H9 (cell line): ENCODE measurements around the gene FGF11. TPM values are rescaled to one million over a fixed set of nuclear protein-coding genes. Genes with fewer than 3 reads are reported as not detected.
A peak's percentile ranks its signal among the peaks of the same experiment; 100 is the strongest.

Experiments
- DNase-seq: peaks from one replicate; pipeline ENCODE4 v3.0.0-alpha.2; 2017
- H2AFZ ChIP-seq: one replicate; pipeline ENCODE4 v1.6.1; 2013; ENCODE audit warnings: mild to moderate bottlenecking, low read length, control low read depth, moderate library complexity
- H2AK5ac ChIP-seq: 2 replicates; pipeline ENCODE4 v1.6.1; 2013; ENCODE audit warnings: low read length, control low read depth, mixed read lengths; ENCODE audit not compliant: insufficient read length
- H2BK120ac ChIP-seq: one replicate; pipeline ENCODE4 v1.6.1; 2013; ENCODE audit warnings: low read depth, mild to moderate bottlenecking, low read length, control low read depth, inconsistent platforms; ENCODE audit not compliant: poor library complexity, severe bottlenecking
- H2BK12ac ChIP-seq: 2 replicates; pipeline ENCODE4 v1.6.1; 2013; ENCODE audit warnings: low read length, control low read depth, mixed read lengths, low read depth; ENCODE audit not compliant: insufficient read length
- H2BK15ac ChIP-seq: 2 replicates; pipeline ENCODE4 v1.6.1; 2013; ENCODE audit warnings: low read depth, low read length, control low read depth
- H2BK20ac ChIP-seq: one replicate; pipeline ENCODE4 v1.6.1; 2013; ENCODE audit warnings: low read depth, mild to moderate bottlenecking, low read length, control low read depth, inconsistent platforms; ENCODE audit not compliant: poor library complexity, severe bottlenecking
- H2BK5ac ChIP-seq: 2 replicates; pipeline ENCODE4 v1.6.1; 2013; ENCODE audit warnings: low read length, control low read depth, mixed read lengths; ENCODE audit not compliant: insufficient read length
- H3K14ac ChIP-seq: 2 replicates; pipeline ENCODE4 v1.6.1; 2013; ENCODE audit warnings: low read length, control low read depth; ENCODE audit not compliant: insufficient read depth
- H3K18ac ChIP-seq: 2 replicates; pipeline ENCODE4 v1.6.1; 2013; ENCODE audit warnings: low read depth, mild to moderate bottlenecking, mixed read lengths, low read length, control low read depth; ENCODE audit not compliant: insufficient read length
- H3K23ac ChIP-seq: 2 replicates; pipeline ENCODE4 v1.6.1; 2013; ENCODE audit warnings: low read length, control low read depth, mixed read lengths, low read depth; ENCODE audit not compliant: insufficient read length
- H3K23me2 ChIP-seq: 2 replicates; pipeline ENCODE4 v1.6.1; 2013; ENCODE audit warnings: low read depth, mild to moderate bottlenecking, mixed read lengths, low read length, control low read depth; ENCODE audit not compliant: insufficient read length, poor library complexity, severe bottlenecking
- H3K27ac ChIP-seq: 2 replicates; pipeline ENCODE4 v1.5.1; 2013; ENCODE audit warnings: low read length, control low read depth, mixed read lengths, low read depth; ENCODE audit not compliant: insufficient read length
- H3K27me3 ChIP-seq: 2 replicates; pipeline ENCODE4 v1.6.1; 2013; ENCODE audit warnings: low read length, control low read depth, inconsistent platforms; ENCODE audit not compliant: insufficient read depth
- H3K4ac ChIP-seq: 2 replicates; pipeline ENCODE4 v1.6.1; 2013; ENCODE audit warnings: low read depth, mild to moderate bottlenecking, control low read depth, inconsistent platforms, low read length, moderate library complexity
- H3K4me1 ChIP-seq: 2 replicates; pipeline ENCODE4 v1.6.1; 2013; ENCODE audit warnings: low read length, control low read depth, inconsistent platforms; ENCODE audit not compliant: insufficient read depth
- H3K4me2 ChIP-seq: 2 replicates; pipeline ENCODE4 v1.6.1; 2013; ENCODE audit warnings: low read length, control low read depth, mixed read lengths; ENCODE audit not compliant: insufficient read length, insufficient read depth
- H3K56ac ChIP-seq: 2 replicates; pipeline ENCODE4 v1.6.1; 2013; ENCODE audit warnings: low read depth, mild to moderate bottlenecking, mixed read lengths, low read length, control low read depth; ENCODE audit not compliant: insufficient read length
- H3K79me1 ChIP-seq: 2 replicates; pipeline ENCODE4 v1.6.1; 2013; ENCODE audit warnings: low read depth, mild to moderate bottlenecking, moderate library complexity, low read length, control low read depth, inconsistent platforms; ENCODE audit not compliant: insufficient read depth, poor library complexity, severe bottlenecking
- H3K79me2 ChIP-seq: 2 replicates; pipeline ENCODE4 v1.6.1; 2013; ENCODE audit warnings: low read length, control low read depth, inconsistent platforms; ENCODE audit not compliant: insufficient read depth
- H3K9ac ChIP-seq: 2 replicates; pipeline ENCODE4 v1.6.1; 2013; ENCODE audit warnings: low read length, control low read depth, mixed read lengths; ENCODE audit not compliant: insufficient read length; ENCODE audit errors: extremely low read depth
- H3K9me3 ChIP-seq: one replicate; pipeline ENCODE4 v1.6.1; 2013; ENCODE audit warnings: low read depth, low read length, inconsistent platforms; ENCODE audit not compliant: control insufficient read depth
- H3T11ph ChIP-seq: one replicate; pipeline ENCODE4 v1.6.1; 2013; ENCODE audit warnings: mild to moderate bottlenecking, low read length, control low read depth, inconsistent platforms
- H4K20me1 ChIP-seq: one replicate; pipeline ENCODE4 v1.6.1; 2013; ENCODE audit not compliant: control insufficient read depth, insufficient read length, insufficient read depth
- H4K5ac ChIP-seq: 2 replicates; pipeline ENCODE4 v1.6.1; 2013; ENCODE audit warnings: low read depth, mild to moderate bottlenecking, mixed read lengths, low read length, control low read depth; ENCODE audit not compliant: insufficient read length
- H4K8ac ChIP-seq: replicated peaks from 2 replicates; pipeline ENCODE4 v1.6.1; 2013; ENCODE audit warnings: low read length, control low read depth, mixed read lengths, low read depth; ENCODE audit not compliant: insufficient read length
- H4K91ac ChIP-seq: 2 replicates; pipeline ENCODE4 v1.6.1; 2013; ENCODE audit warnings: low read depth, mild to moderate bottlenecking, moderate library complexity, mixed read lengths, low read length, control low read depth; ENCODE audit not compliant: insufficient read length
- H3K27ac Mint-ChIP-seq, 3 experiments: 2 replicates in 2 of 3; 3 replicates in 1 of 3; pipeline ENCODE4 v1.8.0; 2020 to 2021; ENCODE audit warnings: mixed read lengths in 3 of 3, mild to moderate bottlenecking in 1 of 3, moderate library complexity in 1 of 3
- H3K27me3 Mint-ChIP-seq: 2 replicates; pipeline ENCODE4 v1.8.0; 2021; ENCODE audit warnings: low read depth, mild to moderate bottlenecking, moderate library complexity, mixed read lengths
- H3K36me3 Mint-ChIP-seq, 3 experiments: 2 replicates in 2 of 3; 3 replicates in 1 of 3; pipeline ENCODE4 v1.8.0; 2020 to 2021; ENCODE audit warnings: low read depth in 3 of 3, mixed read lengths in 3 of 3; ENCODE audit not compliant: insufficient read depth in 1 of 3
- H3K4me1 Mint-ChIP-seq, 2 experiments: 2 replicates each; pipeline ENCODE4 v1.8.0; 2020; ENCODE audit warnings: mixed read lengths in 2 of 2
- H3K4me3 Mint-ChIP-seq, 2 experiments: 2 replicates in 1 of 2; 3 replicates in 1 of 2; pipeline ENCODE4 v1.8.0; 2020 to 2021; ENCODE audit warnings: mild to moderate bottlenecking in 2 of 2, mixed read lengths in 2 of 2, moderate library complexity in 1 of 2
- H3K9me3 Mint-ChIP-seq, 2 experiments: 2 replicates in 1 of 2; 3 replicates in 1 of 2; pipeline ENCODE4 v1.8.0; 2020; ENCODE audit warnings: mild to moderate bottlenecking in 2 of 2, mixed read lengths in 2 of 2, moderate library complexity in 1 of 2
- CTCF ChIP-seq: fragments of 200-600 bp; sonication (generic); conservative IDR thresholded peaks from 3 replicates; pipeline ENCODE4 v1.8.0; 2021; ENCODE audit warnings: antibody characterized with exemption, mild to moderate bottlenecking
- WGBS: extraction: QIAGEN DNeasy Blood & Tissue Kit; methylation state at CpG from one replicate; pipeline ENCODE4 v1.1.7; 2013; ENCODE audit warnings: missing lambda C conversion rate, low lambda C conversion rate, mixed read lengths; ENCODE audit not compliant: insufficient read length; ENCODE audit errors: extremely low coverage; 5-methylcytosine and 5-hydroxymethylcytosine counted together
- total RNA-seq: library from RNA; stranded (reverse); gene quantifications from 2 replicates; pipeline ENCODE4 v1.2.1, GENCODE V29; 2021

FGF11 gene
- total RNA-seq, 1 experiment from 2014 or later = 15.2 TPM

DNA sequence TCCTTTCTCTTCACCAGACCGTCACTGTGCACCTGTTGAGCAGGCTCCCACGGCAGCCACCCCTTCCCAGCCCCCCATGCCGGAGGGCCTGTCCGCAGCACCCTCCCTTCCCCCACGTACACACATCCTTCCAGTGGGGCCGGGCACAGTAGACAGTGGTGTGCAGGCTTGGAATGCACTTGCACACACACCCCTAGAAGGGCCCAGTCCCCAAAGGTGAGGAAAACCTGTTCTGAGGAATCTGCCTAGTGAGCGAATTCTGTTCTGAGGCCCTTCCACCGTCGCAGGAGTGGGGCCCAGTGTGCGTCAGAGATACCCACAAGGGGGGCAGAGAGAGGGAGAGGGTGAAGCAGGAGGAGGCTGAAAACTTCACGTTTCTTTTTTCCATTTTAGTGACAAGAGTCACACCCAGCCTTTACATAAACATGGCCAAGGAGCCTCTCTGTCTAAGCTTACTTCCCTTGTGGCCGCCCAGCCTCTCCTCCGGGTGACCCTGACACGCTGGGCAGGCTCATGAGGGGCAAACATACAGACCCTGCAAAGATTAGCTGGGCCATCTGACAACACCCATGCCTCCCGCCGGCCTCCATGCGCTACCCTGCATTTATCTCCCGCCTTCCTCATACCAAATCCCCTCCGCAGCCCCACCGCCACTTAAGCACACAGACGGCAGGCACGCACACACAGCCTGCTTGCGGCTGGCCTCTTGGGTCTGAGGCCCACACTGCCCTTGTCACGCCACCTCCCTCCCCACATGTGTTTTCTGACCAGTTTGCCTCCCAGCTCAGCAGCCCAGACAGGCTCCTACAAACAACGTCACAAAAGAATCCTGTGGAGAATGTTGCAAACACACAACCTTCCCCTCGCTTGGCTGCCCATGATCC, 38.3 kb downstream of the FGF11 start:
- H3K9me3 ChIP-seq = no peaks in the 10 kb centered on the region
- no peak overlapping the region for H2AFZ ChIP-seq
- no peak for DNase-seq
- H3K9ac ChIP-seq = no peak overlapping the region
- H4K8ac ChIP-seq = no peak overlapping the region
- peaks cover 6% of the 10 kb centered on the region for H4K20me1 ChIP-seq
- H3K4me1 ChIP-seq = peaks cover 8% of the 10 kb centered on the region; the same call in 1 of the 2 replicates
- H3K23me2 ChIP-seq = peaks cover 4% of the 10 kb centered on the region
- no peak overlapping the region for H3K23ac ChIP-seq
- peaks cover 3% of the 10 kb centered on the region for H3K79me1 ChIP-seq
- H2BK5ac ChIP-seq = no peak overlapping the region
- H3K79me2 ChIP-seq = peaks cover 5% of the 10 kb centered on the region; the same call in 1 of the 2 replicates
- H3K27ac ChIP-seq = no peak overlapping the region
- Mint-ChIP-seq H3K27me3 (no peaks in the 10 kb centered on the region; the same call in 1 of the 2 replicates), H3K9me3 (no peaks in the 10 kb centered on the region; a peak in 1 of 5 replicates), H3K4me1 (peaks cover 40 to 45% of the 10 kb centered on the region in 2 experiments), H3K4me3 (peak overlapping the region; percentile 77 to 89), H3K27ac (peak overlapping the region in 2 of 3 experiments; percentile 2 to 64; a peak in 4 of 7 replicates), H3K36me3 (peaks cover 0 to 4% (median 0%) of the 10 kb centered on the region in 3 experiments; a peak in 1 of 7 replicates)
- H3K18ac ChIP-seq = no peak overlapping the region
- H2BK15ac ChIP-seq = no peak overlapping the region
- H3K4ac ChIP-seq = no peak overlapping the region
- H3T11ph ChIP-seq = no peak overlapping the region
- no peak overlapping the region for H3K56ac ChIP-seq
- H3K27me3 ChIP-seq = no peaks in the 10 kb centered on the region
- no peak overlapping the region for H4K5ac ChIP-seq
- no peak for TF ChIP-seq CTCF
- H2BK20ac ChIP-seq = no peak overlapping the region
- H2BK120ac ChIP-seq = no peak overlapping the region
- H2BK12ac ChIP-seq = no peak overlapping the region
- H4K91ac ChIP-seq = no peak overlapping the region
- H3K4me2 ChIP-seq = peak overlapping the region; percentile 43
- no peak overlapping the region for H2AK5ac ChIP-seq
- WGBS = no CpG with 5 or more reads among the region's 26 CpGs
- H3K14ac ChIP-seq = no peak overlapping the region
